GM18873 (cell line): Measurements from ENCODE around the gene MARK3.

Experiments
- ATAC-seq: cut with Tn5 transposase; IDR thresholded peaks from one replicate; pipeline ENCODE4 v1.9.1; 2021; ENCODE audit warnings: mild to moderate bottlenecking, moderate library complexity, moderate number of reproducible peaks; ENCODE audit not compliant: unreplicated experiment, low FRiP score

Gene MARK3

DNA sequence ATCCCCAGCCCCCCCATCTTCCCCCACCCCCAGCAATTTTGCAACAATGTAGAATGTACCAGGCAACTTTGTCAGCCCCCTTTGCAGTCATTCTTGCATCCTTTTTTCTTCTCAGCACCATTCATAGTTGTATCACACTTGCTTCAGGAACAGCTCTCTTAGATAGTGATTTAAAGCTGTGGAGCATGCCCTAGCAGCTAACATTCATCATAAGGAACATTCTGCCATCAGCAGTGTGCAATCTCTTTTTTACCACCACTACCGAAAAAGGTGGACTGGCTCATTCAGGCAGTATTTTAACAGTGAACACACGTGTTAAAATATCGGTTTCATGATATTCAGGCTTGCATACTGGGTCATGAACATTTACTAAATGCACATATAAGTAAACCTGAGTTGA, 45.1 kb downstream of the MARK3 start:
- no peak for ATAC-seq

DNA sequence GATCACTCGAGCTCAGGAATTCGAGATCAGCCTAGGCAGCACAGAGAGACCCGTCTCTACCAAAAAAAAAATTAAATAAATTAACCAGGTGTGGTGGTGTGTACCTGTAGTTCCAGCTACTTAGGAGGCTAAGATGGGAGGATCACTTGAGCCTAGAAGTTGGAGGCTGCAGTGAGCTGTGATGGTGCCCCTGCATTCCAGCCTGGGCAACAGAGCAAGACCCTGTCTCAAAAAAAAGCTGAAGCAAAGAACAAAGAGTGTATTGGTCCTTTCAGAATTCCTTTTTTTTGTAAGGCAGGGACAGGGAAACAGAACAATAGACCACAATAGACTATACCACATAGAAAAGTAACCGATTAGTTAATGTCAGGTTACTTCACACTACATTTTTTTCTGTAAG, 47.4 kb downstream of the MARK3 start:
- no peak for ATAC-seq

DNA sequence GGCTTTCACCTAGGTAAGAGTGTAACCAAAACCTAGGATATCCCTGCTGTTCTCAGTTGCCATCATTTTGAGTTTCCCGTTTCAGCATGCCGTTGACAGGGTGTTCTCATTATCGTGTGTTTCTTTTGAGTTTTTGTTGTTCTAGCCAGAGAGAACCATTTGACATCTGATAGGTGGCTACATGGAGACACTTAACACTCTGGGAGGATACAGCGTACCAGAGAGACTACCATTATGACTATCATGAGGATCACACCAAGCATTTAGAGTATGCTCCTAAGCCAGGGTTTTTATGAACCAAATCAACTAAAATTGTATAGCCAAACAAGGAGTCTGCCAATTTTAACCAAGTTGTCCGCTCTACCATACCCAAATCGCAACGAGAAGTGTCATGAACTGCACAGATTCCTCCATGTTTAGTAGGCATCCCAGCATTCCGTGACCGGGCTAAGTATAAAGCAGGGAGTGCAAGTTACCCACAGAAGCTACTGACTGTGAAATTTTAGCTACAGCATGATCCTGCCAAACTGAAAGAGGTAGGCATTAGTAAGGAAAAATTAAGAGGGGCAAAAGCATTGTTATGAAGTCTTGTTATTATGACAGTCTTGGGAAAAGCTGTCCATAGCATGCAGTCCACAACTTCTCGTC, 48.8 kb downstream of the MARK3 start:
- ATAC-seq, result no peak

DNA sequence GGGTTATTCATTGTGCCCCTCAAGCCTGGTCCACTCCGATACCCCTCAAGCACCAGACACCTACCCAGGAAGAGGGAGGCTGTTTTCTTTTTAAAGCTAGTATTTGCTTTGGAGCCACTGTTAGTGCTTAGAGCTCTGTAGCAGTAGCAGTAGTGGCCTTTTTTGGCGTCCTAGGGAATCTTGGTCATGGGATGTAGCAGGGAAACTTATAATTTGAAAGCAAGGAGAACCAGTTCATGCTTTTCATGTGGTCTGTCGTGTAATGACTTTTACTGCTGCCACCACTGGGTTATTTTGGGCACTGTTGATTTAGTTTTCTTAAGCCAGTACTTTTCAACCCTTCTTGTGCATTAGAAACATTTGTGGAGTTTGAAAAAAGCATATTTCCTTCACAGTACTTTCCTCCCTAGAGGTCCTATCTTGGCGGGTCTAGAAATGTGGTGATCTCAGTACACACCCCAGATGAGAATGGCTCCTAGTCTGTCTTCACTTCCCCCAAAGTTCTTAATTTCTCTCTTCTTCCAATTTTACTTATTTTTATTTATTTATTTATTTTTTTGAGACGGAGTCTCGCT, 49.7 kb downstream of the MARK3 start:
- no peak for ATAC-seq

DNA sequence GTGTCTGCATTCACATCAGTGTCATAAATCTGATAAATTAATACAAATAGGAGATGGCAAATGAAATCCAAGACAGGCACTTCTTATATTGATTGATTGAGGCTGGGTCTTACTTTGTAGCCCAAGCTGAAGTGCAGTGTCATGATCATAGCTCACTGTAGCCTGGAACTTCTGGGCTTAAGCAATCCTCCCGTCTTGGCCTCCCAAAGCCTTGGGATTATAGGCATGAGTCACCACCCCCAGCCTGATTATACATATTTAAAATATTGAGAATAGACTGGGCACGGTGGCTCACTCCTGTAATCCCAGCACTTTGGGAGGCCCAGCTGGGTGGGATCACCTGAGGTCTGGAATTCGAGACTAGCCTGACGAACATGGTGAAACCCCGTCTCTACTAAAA, 51.3 kb downstream of the MARK3 start:
- ATAC-seq, result no peak

DNA sequence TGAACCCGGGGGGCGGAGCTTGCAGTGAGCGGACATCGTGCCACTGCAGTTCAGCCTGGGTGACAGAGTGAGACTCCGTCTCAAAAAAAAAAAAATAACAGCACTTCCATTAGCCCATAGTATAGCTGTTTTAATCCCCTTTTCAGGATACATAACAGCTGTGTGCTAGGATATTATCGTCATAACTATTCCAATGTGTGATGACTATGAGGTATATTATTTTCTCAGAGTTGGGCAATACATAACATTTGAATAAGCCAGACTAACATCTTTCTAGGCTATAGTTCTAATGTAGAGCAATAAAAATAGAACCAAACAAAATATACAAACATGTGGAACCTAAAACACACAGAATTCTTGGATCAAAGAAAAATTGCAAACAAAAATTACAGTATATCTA, 57.1 kb downstream of the MARK3 start:
- no peak for ATAC-seq

DNA sequence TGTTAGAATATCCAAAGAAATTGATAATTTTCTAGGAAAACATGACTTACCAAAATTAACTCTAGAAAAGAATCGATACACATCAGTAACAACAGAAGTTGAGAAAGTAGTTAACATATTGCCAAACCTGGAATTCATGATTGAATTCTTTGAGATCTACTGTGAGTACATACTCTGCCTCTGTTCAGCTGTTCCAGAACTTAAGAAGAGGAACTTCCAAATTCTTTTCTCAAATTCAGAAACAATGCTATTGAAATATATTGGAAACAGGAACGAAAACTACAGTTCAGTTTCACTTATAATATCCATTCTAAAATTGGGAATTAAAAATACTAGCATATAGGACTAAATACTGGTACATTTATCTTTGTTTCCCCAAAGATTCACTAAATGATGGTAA, 57.9 kb downstream of the MARK3 start:
- ATAC-seq, result no peak

DNA sequence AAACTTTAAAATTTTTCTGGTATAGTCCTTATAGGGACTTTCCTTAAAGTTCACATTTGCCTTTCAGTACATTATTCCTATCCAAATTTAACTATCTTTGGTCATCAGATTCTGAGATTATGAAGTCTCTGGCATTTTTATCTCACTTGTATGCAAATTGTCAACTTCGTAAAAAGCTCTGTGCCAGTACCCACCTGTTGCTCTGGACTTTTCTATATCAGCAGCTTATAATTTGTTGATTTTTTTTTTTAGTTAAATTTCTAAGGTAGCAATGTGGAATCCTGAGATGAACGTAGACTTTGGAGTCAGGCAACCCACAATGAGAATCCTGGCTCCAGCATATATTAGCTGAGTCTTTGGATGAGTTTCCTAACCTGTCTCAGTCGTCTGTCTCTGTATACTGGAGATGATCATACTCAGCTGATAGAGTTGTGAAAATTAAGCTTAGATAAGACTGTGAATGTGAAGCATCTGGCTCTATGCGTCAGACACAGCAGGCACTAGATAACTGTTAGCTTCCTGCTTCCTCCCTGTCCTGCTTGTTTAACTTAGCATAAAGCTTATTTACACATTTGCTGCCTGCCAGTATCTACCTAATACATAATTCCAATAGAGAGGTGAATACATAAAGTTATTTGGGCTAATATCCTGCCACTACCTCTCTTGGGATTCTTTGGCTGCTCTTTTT, 59.8 kb downstream of the MARK3 start:
- no peak for ATAC-seq

DNA sequence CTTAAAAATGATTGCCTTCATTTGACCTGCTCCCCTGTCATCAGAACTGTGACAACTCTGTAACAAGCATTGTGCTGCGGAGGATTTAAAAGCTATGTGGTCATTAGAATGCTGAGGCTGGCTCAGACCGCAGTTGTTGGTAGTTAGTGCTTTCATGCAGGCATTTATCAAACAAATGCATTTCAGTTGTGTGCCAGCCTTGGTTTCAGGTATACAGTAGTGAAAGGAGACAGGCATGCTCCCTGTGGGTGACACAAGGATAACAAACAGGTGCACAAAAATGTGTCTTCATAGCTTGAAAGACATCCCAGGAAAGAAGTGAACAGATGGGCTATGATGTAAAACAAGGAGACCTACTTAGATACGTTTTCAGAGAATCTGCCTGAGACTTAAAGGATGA, 60.6 kb downstream of the MARK3 start:
- no peak for ATAC-seq

DNA sequence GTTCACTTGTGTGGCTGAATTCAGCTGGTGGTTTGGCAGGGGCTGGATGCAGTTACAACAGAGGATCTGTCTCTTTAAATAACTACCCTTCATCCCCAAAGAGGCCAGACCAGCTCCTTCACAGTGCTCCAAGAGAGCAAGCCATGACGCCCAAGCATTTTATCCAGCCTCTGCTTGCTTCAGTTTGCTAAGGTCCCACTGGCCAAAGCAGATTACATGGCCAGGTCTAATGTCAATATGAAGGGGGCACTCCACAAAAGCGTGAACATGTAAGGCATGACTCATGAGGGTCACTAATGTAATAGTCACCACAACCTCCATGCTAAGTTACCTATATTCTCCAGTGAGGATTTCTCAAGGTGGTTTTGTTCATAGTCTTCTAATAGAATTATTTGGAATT, 62.9 kb downstream of the MARK3 start:
- ATAC-seq, result no peak

DNA sequence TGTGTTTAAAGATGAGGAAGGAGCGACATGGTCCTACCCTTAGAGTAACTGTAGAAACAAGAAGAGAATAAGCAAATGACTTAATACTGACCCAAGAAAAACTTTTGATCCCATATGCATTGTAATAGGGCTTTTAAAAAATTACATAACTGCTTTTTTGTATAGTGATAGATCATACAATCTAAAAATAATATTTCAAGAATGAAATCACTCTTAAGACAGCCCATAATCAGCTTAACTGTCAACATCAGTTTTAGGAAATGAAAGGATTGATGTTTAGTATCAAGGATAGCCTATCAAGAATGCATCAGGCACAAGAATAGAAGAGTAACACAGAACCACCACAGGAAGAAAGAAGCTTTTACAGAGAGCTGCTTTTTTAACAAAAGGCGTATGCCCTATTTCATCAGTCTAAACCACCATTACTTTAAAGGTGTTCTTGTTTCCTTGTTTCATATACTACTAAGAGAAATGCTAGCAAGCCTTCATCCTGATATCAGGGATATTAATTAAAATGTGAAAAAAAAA, 64.5 kb downstream of the MARK3 start:
- ATAC-seq, result no peak

DNA sequence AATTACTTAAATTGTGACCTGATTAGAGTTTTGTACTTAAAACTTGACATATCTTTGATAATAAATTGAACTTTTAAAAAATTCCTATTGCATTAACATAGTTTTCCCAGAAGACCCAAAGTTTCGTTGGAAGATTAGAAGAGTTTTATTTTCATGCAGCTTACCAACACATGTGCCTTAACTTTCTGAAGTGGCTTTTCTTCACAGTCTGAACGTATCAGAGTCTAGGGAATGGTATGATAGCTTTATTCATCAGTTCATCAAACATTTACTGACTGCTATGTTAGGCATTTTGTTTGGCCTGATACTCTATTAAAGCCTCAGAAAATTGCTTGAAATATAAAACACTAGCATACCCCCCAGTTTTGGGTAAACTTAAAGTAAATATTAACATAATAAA, 65.2 kb downstream of the MARK3 start:
- ATAC-seq, result no peak

DNA sequence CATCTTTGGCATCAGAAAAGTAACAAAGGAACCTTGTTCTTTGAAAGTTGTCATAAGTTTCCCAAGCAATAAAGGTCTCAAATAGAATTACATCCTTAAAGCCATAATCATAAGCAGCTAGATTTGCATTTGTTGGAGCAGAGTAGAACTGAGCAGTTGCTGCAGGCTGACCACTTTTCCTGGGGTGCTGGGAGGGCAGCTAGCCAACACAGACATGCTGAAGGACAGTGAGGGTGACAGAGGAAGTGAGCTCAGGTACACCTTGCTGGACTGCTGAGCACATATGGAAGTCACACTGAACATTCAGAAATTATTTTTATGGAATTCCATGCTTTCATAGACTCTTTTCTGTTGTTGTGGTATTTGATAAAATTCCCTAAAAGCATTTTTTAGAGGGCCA, 66.2 kb downstream of the MARK3 start:
- no peak for ATAC-seq

DNA sequence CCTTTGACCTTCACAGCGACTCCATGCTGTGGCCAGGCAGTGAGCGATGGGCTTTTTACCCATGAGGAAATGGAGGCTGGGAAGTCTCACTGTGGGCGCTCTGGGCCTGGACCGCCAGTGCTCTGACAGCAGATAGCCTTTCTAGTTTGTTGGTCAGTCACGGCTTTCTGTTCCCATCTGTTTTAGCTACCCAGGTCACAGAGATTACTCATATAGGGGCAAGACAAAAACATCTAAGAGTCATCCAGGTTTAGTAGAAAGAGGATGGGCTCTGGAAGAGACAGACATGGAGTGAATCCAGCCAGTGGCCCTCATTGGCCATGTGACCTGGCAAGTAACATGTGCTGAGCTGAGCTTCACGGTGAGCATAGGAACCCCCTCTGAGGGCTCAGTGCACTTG, 68.6 kb downstream of the MARK3 start:
- ATAC-seq, result no peak

DNA sequence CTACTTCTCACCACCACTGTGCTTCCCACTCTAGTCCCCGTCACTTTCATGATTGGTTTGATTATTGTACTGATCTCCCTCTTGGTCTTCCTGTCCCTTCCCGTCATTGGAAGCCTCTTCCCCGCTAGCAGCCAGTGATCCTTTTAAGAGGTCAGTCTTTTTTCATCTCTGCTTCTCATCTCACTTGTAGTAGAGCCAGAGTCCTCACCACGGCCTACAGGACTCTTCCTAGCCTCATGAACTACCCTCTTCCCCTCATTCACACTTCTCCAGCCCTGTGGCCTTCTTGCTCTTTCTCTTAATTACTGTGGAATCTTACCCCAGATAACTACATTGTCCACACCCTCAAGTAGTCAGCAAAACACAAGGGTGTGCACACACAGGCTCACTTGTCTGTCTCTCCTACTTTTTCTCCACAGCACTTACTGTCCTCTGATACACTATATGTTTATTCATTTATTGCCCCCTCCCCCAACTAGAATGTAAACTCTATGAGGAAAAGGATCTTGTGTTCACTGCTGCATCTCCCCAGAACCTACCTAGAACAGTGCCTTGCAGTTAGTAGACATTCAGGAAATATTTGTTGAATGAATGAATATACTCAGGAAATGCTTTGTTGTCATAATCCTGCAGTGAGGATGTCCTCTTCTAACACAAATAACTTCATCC, 71.1 kb downstream of the MARK3 start:
- no peak for ATAC-seq

DNA sequence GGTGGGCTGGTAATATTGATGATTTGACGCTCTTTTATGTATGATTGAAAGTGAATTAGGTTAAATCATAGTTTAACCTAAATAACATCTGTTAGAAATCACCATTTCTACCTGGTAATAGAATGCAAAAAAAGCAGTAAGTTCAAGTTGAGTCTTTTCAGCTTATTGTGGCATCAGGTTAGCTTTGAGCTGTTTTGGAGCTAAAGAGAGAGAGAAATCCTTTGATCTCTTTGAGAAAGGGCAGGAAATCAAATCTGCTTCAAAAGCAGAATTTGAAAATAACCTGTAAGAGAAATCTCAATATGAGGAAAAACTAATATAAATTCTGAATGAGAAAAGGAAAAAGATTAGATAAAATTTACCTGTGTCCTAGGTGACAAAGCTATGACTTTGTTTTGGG, 75.2 kb downstream of the MARK3 start:
- ATAC-seq, result no peak

DNA sequence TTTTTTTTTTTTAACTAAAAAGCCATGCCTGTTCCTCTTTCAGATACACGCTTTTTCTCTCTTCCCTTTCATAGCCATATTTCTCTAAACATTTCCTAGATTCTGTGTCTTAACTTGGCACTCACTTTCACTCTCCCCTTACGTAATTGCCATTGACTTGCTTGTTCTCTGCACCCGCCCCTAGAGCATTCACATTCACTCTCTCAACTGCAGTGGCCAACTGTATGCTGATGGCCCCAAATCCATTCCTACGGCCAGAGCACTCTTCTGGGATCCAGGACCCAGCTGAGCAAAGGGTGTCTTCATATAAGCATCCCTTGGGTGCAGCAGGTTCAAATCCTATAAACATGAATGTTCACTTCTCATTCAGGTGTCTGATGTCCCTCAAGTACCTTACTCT, 77.9 kb downstream of the MARK3 start:
- no peak for ATAC-seq

DNA sequence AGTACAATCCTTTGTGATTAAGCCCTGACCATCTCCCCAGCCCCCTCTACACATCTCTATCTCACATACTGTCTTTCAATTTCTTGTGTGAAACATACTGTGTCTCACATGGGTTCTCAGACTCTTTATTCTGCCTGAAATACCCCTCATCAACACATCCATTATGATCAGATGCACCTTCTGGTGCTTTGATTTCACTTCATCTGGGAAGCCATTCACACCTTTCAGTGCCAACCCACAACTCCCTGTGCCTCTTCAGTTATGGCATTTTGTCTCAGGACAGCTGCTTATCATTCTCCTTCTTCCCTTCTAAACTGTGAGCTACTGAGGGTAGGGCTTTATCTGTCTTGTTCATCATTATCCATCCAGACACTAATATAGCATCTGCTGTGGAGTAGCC, 78.6 kb downstream of the MARK3 start:
- ATAC-seq, result no peak

DNA sequence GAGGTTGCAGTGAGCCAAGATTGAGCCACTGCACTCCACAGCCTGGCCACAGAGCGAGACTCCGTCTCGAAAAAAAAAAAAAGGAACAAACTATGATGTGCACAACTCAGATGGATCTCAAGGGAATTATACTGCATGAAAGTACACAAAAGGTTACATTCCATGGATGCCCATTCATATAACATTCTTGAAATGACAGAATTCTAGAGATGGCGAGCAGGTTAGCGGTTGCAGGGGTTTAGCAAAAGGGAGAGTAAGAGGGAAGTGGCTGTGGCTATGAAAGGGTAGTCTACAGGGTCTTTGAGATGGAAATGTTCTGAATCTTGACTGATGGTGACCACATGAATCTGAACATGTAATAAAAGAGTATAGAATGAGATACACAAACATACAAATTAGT, 87.7 kb downstream of the MARK3 start:
- no peak for ATAC-seq

DNA sequence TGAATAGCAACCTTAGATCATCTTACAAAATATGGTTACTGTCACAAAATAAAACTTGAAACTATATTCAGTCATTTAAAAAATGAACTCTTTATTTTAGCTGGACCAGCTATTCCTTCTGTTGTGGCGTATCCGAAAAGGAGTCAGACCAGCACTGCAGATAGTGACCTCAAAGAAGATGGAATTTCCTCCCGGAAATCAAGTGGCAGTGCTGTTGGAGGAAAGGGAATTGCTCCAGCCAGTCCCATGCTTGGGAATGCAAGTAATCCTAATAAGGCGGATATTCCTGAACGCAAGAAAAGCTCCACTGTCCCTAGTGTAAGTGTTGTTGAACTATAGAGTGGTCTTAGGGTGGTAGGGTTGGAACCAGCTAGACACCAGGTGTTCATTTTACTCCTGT, 89.7 kb downstream of the MARK3 start:
- no peak for ATAC-seq

DNA sequence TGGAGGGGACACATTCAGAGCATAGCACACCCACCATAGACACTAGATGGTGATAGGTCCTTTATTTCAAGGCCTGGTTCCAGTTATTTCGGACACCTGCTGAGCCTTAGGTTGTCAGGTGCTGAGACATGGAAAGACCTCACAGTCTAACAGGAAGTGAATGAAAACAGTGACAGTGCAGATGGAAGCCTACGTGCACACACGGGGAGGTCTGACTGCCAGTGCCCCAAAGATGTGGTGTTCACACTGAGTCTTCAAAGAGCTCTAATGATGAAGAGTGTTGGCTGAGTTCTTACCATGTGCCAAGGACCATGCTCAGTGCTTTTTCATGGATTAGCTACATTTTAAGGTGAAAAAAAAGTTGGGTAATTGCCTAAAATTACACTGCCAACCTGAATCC, 90.8 kb downstream of the MARK3 start:
- ATAC-seq, result no peak
